ENCODE data around the gene NUP62CL. TPM values are rescaled to one million over a fixed set of nuclear protein-coding genes. Genes with fewer than 3 reads are reported as not detected.
A peak's percentile ranks its signal among the peaks of the same experiment; 100 is the strongest.

Gene NUP62CL
- not detected in 2 replicates for total RNA-seq

GRCh38 chrX:107205770-107206696, at the start of gene NUP62CL, which contains the start of gene DNAAF6:
Gene NUP62CL (minus strand): TSS chrX:107206433. CDS start chrX:107175146, 31,287 bp downstream.
Gene DNAAF6 (plus strand): TSS chrX:107206611. CDS start chrX:107212876, 6,265 bp downstream.
- peak within 1 kb of the TSS; percentile 40 for H3K4me3 ChIP-seq (ENCODE audit: insufficient read depth, low read length)
- DNase-seq (ENCODE audit: insufficient read length, low spot score, missing footprints): peak; percentile 58
- no peaks in the 10 kb centered on the region for H3K27me3 ChIP-seq (ENCODE audit: insufficient read depth, low read length)

GRCh38 chrX:107228486-107228819, 22.2 kb upstream of the NUP62CL start:
- Histone ChIP-seq H3K27ac (ENCODE audit: low read depth, low read length) (no peak overlapping the region), H2AFZ (ENCODE audit: low read length) (no peak overlapping the region), H3K4me2 (ENCODE audit: insufficient read depth, low read length) (no peak overlapping the region), H3K36me3 (ENCODE audit: insufficient read depth, low read length) (no peaks in the 10 kb centered on the region), H4K20me1 (ENCODE audit: insufficient read depth, low read length) (no peaks in the 10 kb centered on the region), H3K9me3 (ENCODE audit: low read depth, low read length) (no peaks in the 10 kb centered on the region), H3K27me3 (ENCODE audit: insufficient read depth, low read length) (peaks cover 9% of the 10 kb centered on the region), H3K4me1 (ENCODE audit: insufficient read depth, low read length) (no peaks in the 10 kb centered on the region), H3K4me3 (ENCODE audit: insufficient read depth, low read length) (no peak overlapping the region), H3K79me2 (ENCODE audit: insufficient read depth, low read length) (no peaks in the 10 kb centered on the region)
- no peak for DNase-seq (ENCODE audit: insufficient read length, low spot score, missing footprints)
- no peak for TF ChIP-seq CTCF (IDR thresholded peaks at IDR 0.05; ENCODE audit: extremely low read depth, low read depth, low read length)

More at GRCh38 chrX:107205770-107206696, at the start of gene NUP62CL, which contains the start of gene DNAAF6:
- Histone ChIP-seq H3K79me2 (ENCODE audit: insufficient read depth, low read length) (no peaks in the 10 kb centered on the region), H2AFZ (ENCODE audit: low read length) (peak within 1 kb of the TSS; percentile 78), H3K27ac (ENCODE audit: low read depth, low read length) (no peak within 1 kb of the TSS), H3K4me2 (ENCODE audit: insufficient read depth, low read length) (peak within 1 kb of the TSS; percentile 76), H4K20me1 (ENCODE audit: insufficient read depth, low read length) (no peaks in the 10 kb centered on the region), H3K9me3 (ENCODE audit: low read depth, low read length) (no peaks in the 10 kb centered on the region), H3K36me3 (ENCODE audit: insufficient read depth, low read length) (no peaks in the 10 kb centered on the region), H3K4me1 (ENCODE audit: insufficient read depth, low read length) (no peaks in the 10 kb centered on the region)
- TF ChIP-seq CTCF (IDR thresholded peaks at IDR 0.05; ENCODE audit: extremely low read depth, low read depth, low read length): no peak

GRCh38 chrX:107227780-107228485, 21.7 kb upstream of the NUP62CL start:
- no peaks in the 10 kb centered on the region for H3K36me3 ChIP-seq (ENCODE audit: insufficient read depth, low read length)
- H3K4me2 ChIP-seq (ENCODE audit: insufficient read depth, low read length): no peak overlapping the region
- H3K27me3 ChIP-seq (ENCODE audit: insufficient read depth, low read length): peaks cover 12% of the 10 kb centered on the region
- TF ChIP-seq CTCF (IDR thresholded peaks at IDR 0.05; ENCODE audit: extremely low read depth, low read depth, low read length): no peak
- H4K20me1 ChIP-seq (ENCODE audit: insufficient read depth, low read length): no peaks in the 10 kb centered on the region
- H3K79me2 ChIP-seq (ENCODE audit: insufficient read depth, low read length): no peaks in the 10 kb centered on the region
- no peaks in the 10 kb centered on the region for H3K9me3 ChIP-seq (ENCODE audit: low read depth, low read length)
- H2AFZ ChIP-seq (ENCODE audit: low read length): no peak overlapping the region
- H3K27ac ChIP-seq (ENCODE audit: low read depth, low read length): no peak overlapping the region
- no peak for DNase-seq (ENCODE audit: insufficient read length, low spot score, missing footprints)
- no peak overlapping the region for H3K4me3 ChIP-seq (ENCODE audit: insufficient read depth, low read length)
- no peaks in the 10 kb centered on the region for H3K4me1 ChIP-seq (ENCODE audit: insufficient read depth, low read length)

DNA sequence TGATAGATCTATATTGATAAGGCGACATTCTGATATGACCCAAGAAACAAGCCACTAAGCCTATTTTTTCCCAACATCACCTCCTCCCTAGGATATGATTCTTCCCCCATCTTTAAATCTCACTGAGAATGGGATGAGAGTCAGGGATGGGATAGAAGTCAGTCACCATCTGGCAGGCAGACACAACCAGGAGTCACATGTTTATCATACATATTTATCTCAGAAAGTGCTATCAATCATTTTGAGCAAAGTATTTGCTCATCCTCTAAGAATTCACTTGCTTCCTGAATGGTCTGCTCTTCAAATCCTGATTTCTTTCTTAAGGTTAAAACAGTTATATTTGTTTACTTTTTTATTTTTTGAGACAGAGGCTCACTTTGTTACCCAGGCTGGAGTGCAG, 20.5 kb upstream of the NUP62CL start:
- H3K36me3 ChIP-seq (ENCODE audit: insufficient read depth, low read length): no peaks in the 10 kb centered on the region
- H2AFZ ChIP-seq (ENCODE audit: low read length): no peak overlapping the region
- no peak for DNase-seq (ENCODE audit: insufficient read length, low spot score, missing footprints)
- H4K20me1 ChIP-seq (ENCODE audit: insufficient read depth, low read length): no peaks in the 10 kb centered on the region
- no peak overlapping the region for H3K4me3 ChIP-seq (ENCODE audit: insufficient read depth, low read length)
- H3K27ac ChIP-seq (ENCODE audit: low read depth, low read length): no peak overlapping the region
- no peak overlapping the region for H3K4me2 ChIP-seq (ENCODE audit: insufficient read depth, low read length)
- no peaks in the 10 kb centered on the region for H3K9me3 ChIP-seq (ENCODE audit: low read depth, low read length)
- no peaks in the 10 kb centered on the region for H3K4me1 ChIP-seq (ENCODE audit: insufficient read depth, low read length)
- H3K27me3 ChIP-seq (ENCODE audit: insufficient read depth, low read length): peaks cover 12% of the 10 kb centered on the region
- no peaks in the 10 kb centered on the region for H3K79me2 ChIP-seq (ENCODE audit: insufficient read depth, low read length)
- no peak for TF ChIP-seq CTCF (IDR thresholded peaks at IDR 0.05; ENCODE audit: extremely low read depth, low read depth, low read length)
